Measurements from ENCODE around the gene KCNJ1.

DNA sequence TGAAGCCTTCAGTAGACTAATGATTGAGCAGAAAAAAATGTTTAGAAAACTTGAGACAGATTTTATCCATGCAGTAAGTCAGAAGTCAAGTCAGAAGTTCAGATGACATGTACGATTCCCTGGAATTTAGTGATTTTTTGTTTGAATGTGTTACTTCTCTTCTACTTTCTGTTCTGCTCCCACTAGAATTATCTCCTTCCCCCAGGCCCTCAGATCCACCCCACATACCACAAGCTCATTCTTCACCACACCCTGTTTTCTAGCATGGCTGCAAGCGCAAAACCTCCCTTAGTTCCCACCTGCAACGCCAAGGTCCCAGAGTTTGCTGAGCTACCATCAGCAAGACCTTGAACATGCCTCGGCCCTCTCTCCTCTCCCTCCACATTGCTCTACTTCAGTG is 64.1 kb downstream of the KCNJ1 start:
- TF ChIP-seq, protein P1, sequence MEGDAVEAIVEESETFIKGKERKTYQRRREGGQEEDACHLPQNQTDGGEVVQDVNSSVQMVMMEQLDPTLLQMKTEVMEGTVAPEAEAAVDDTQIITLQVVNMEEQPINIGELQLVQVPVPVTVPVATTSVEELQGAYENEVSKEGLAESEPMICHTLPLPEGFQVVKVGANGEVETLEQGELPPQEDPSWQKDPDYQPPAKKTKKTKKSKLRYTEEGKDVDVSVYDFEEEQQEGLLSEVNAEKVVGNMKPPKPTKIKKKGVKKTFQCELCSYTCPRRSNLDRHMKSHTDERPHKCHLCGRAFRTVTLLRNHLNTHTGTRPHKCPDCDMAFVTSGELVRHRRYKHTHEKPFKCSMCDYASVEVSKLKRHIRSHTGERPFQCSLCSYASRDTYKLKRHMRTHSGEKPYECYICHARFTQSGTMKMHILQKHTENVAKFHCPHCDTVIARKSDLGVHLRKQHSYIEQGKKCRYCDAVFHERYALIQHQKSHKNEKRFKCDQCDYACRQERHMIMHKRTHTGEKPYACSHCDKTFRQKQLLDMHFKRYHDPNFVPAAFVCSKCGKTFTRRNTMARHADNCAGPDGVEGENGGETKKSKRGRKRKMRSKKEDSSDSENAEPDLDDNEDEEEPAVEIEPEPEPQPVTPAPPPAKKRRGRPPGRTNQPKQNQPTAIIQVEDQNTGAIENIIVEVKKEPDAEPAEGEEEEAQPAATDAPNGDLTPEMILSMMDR (conservative IDR thresholded peaks at IDR 0.05; ENCODE audit: low read depth, low read length): no peak
- no peak for TF ChIP-seq EZH2phosphoT487 (IDR thresholded peaks at IDR 0.05; ENCODE audit: borderline replicate concordance, low read length)
